H1 (cell line): ENCODE data around the gene NEK11.

ENCODE experiments used
- BACH1 ChIP-seq: IDR thresholded peaks from 2 replicates; pipeline ENCODE4 v1.6.1; 2012; ENCODE audit warnings: low read length, improper control_type of control experiment
- EGR1 ChIP-seq: IDR thresholded peaks from 2 replicates; pipeline ENCODE4 v1.6.1; 2011; ENCODE audit warnings: low read depth, low read length, borderline replicate concordance
- YY1 ChIP-seq: IDR thresholded peaks from 2 replicates; pipeline ENCODE4 v1.6.1; 2011; ENCODE audit warnings: low read depth, mild to moderate bottlenecking, low read length
- TF ChIP-seq, protein P1 (sequence below), 3 experiments: IDR thresholded peaks; 1 replicate in 2 of 3; 2 replicates in 1 of 3; pipeline versions ENCODE4 v1.5.1 to v1.6.1; 2011; ENCODE audit warnings: low read length in 3 of 3, mild to moderate bottlenecking in 3 of 3, inconsistent platforms in 2 of 3, low read depth in 1 of 3, moderate library complexity in 1 of 3; ENCODE audit not compliant: insufficient read depth in 1 of 3; ENCODE audit errors: control extremely low read depth in 1 of 3

DNA sequence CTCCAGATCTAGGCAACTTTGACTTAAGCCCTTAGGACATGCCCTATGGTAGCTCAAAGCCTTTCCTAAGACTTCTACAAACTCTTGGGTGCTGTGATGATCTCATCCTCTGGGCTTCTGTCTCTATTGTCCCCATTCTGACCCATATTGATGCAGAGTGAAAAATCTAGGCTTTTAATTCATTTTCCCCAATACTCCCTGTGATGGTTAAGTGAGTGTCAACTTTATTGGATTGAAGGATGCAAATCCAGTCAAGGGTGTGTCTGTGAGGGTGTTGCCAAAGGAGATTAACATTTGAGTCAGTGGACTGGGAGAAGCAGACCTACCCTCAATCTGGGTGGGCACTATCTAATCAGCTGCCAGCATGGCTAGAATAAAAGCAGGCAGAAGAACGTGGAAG is 257.6 kb downstream of the NEK11 start:
- no peak for TF ChIP-seq BACH1
- TF ChIP-seq, protein P1, sequence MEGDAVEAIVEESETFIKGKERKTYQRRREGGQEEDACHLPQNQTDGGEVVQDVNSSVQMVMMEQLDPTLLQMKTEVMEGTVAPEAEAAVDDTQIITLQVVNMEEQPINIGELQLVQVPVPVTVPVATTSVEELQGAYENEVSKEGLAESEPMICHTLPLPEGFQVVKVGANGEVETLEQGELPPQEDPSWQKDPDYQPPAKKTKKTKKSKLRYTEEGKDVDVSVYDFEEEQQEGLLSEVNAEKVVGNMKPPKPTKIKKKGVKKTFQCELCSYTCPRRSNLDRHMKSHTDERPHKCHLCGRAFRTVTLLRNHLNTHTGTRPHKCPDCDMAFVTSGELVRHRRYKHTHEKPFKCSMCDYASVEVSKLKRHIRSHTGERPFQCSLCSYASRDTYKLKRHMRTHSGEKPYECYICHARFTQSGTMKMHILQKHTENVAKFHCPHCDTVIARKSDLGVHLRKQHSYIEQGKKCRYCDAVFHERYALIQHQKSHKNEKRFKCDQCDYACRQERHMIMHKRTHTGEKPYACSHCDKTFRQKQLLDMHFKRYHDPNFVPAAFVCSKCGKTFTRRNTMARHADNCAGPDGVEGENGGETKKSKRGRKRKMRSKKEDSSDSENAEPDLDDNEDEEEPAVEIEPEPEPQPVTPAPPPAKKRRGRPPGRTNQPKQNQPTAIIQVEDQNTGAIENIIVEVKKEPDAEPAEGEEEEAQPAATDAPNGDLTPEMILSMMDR (IDR thresholded peaks at IDR 0.05; ENCODE audit: control extremely low read depth in 1 of 3, insufficient read depth in 1 of 3, low read depth in 1 of 3, low read length in 3 of 3) = no peak
- TF ChIP-seq EGR1 = no peak
- TF ChIP-seq YY1 = no peak
